K562 (cell line): Measurements from ENCODE around the gene UNC93B1. TPM values are rescaled to one million over a fixed set of nuclear protein-coding genes. Genes with fewer than 3 reads are reported as not detected.
A peak's percentile ranks its signal among the peaks of the same experiment; 100 is the strongest.

Experiments used
- ATAC-seq: fragments of 200-7000 bp; cut with Tn5 transposase; 3 replicates; pipeline ENCODE4 v1.9.1; 2020; ENCODE audit warnings: moderate library complexity
- BruUV-seq: library from RNA; stranded (reverse); fragments of 400-500 nt; replicated peaks from 2 replicates; lab custom pipeline; 2021; lab: Mats Ljungman, UMichigan
- CTCF ChIA-PET: fragments of 300-600 bp; formaldehyde crosslinking; extraction: SDS; loops from one replicate; lab custom pipeline; 2021; ENCODE audit warnings: low intra/inter-chr PET ratio; lab: Yijun Ruan, JAX
- POLR2A ChIA-PET: fragments of 300-600, 350-650 bp; sonication (Branson Sonifier 250); formaldehyde crosslinking; extraction: SDS; loops from one replicate; lab custom pipeline; 2021; ENCODE audit warnings: antibody characterized with exemption, inconsistent platforms; lab: Yijun Ruan, JAX
- DNase-seq, 4 experiments: peaks; one replicate each; pipeline versions ENCODE4 v3.0.0 to v3.0.0-alpha.2; 2011 to 2018; ENCODE audit warnings: low spot score in 3 of 4, mixed read lengths in 3 of 4; ENCODE audit errors: extremely low read depth in 1 of 4
- FAIRE-seq: peaks from 2 replicates; lab custom pipeline; 2011; peaks lifted over from hg19 to GRCh38; lab: Jason Lieb, UNC
- H2AFZ ChIP-seq: 2 replicates; pipeline ENCODE4 v1.6.0; 2011; ENCODE audit warnings: low read depth, low read length, control low read depth, inconsistent platforms
- H3K27ac ChIP-seq: fragments of 200-600 bp; 3 replicates; pipeline ENCODE4 v1.8.0; 2011; ENCODE audit warnings: low read depth, mild to moderate bottlenecking, control low read depth, inconsistent platforms, low read length, moderate library complexity, mixed read lengths; ENCODE audit errors: extremely low read depth
- H3K27me3 ChIP-seq, 2 experiments: fragments of 300-600 bp in 1 of 2; 2 replicates in 1 of 2; 3 replicates in 1 of 2; pipeline versions ENCODE4 v1.6.0 to v1.8.0; 2011; ENCODE audit warnings: inconsistent platforms in 2 of 2, low read length in 2 of 2, mild to moderate bottlenecking in 1 of 2, mixed read lengths in 1 of 2, moderate library complexity in 1 of 2; ENCODE audit not compliant: control insufficient read depth in 2 of 2, insufficient read depth in 2 of 2
- H3K36me3 ChIP-seq: fragments of 300-600 bp; 3 replicates; pipeline ENCODE4 v1.8.0; 2011; ENCODE audit warnings: mild to moderate bottlenecking, low read length, inconsistent platforms; ENCODE audit not compliant: control insufficient read depth, insufficient read depth
- H3K4me1 ChIP-seq, 2 experiments: fragments of 200-600 bp in 1 of 2; replicated peaks in 1 of 2; 2 replicates in 1 of 2; 3 replicates in 1 of 2; pipeline versions ENCODE4 v1.5.1 to v1.8.0; 2011; ENCODE audit warnings: inconsistent platforms in 2 of 2, low read length in 2 of 2, mild to moderate bottlenecking in 1 of 2, mixed read lengths in 1 of 2, moderate library complexity in 1 of 2; ENCODE audit not compliant: control insufficient read depth in 2 of 2, insufficient read depth in 2 of 2
- H3K4me2 ChIP-seq: 2 replicates; pipeline ENCODE4 v1.6.1; 2011; ENCODE audit warnings: low read length, control low read depth, inconsistent platforms, mixed read lengths; ENCODE audit not compliant: insufficient read depth
- H3K4me3 ChIP-seq: fragments of 200-600 bp; sonication (generic), shearing (Covaris generic); 2 replicates; pipeline ENCODE4 v1.5.1; 2016; ENCODE audit warnings: control low read depth, inconsistent platforms
- H3K79me2 ChIP-seq: fragments of 200-600 bp; 3 replicates; pipeline ENCODE4 v1.8.0; 2011; ENCODE audit warnings: low read length, inconsistent platforms; ENCODE audit not compliant: control insufficient read depth, insufficient read depth
- H3K9ac ChIP-seq, 2 experiments: 2 replicates each; pipeline versions ENCODE4 v1.6.0 to v1.6.1; 2011; ENCODE audit warnings: low read depth in 2 of 2, low read length in 2 of 2, control low read depth in 1 of 2, inconsistent platforms in 1 of 2, mild to moderate bottlenecking in 1 of 2, mixed read lengths in 1 of 2; ENCODE audit not compliant: insufficient read depth in 1 of 2
- H3K9me1 ChIP-seq: one replicate; pipeline ENCODE4 v1.6.0; 2011; ENCODE audit warnings: inconsistent platforms, mild to moderate bottlenecking, low read length, moderate library complexity; ENCODE audit not compliant: control insufficient read depth, insufficient read depth
- H3K9me3 ChIP-seq: replicated peaks from 2 replicates; pipeline ENCODE4 v1.5.1; 2011; ENCODE audit warnings: low read depth, low read length, inconsistent platforms; ENCODE audit not compliant: control insufficient read depth, insufficient read depth
- H4K20me1 ChIP-seq: replicated peaks from 2 replicates; pipeline ENCODE4 v1.6.1; 2011; ENCODE audit warnings: low read length, inconsistent platforms, mixed read lengths; ENCODE audit not compliant: control insufficient read depth, insufficient read depth
- CC2D1A ChIP-seq: fragments of 450-650 bp; IDR thresholded peaks from 2 replicates; pipeline ENCODE4 v1.6.1; 2017; ENCODE audit warnings: mild to moderate bottlenecking
- POLR2G ChIP-seq: fragments of 200-400 bp; formaldehyde crosslinking; IDR thresholded peaks from 2 replicates; pipeline ENCODE4 v1.6.1; 2017; ENCODE audit warnings: low read depth, mild to moderate bottlenecking, antibody characterized with exemption, low read length, moderate library complexity
- PURB ChIP-seq: sonication (generic); formaldehyde crosslinking; IDR thresholded peaks from 2 replicates; pipeline ENCODE4 v1.9.0; 2021; ENCODE audit warnings: low read depth, mild to moderate bottlenecking, missing genetic modification reagents
- WGBS: fragments of 100-300 bp; shearing (Covaris generic); methylation state at CpG from one replicate; pipeline ENCODE4 v1.1.6; 2016; ENCODE audit warnings: low coverage, mixed read lengths; ENCODE audit not compliant: insufficient coverage; ENCODE audit errors: missing lambda C conversion rate; 5-methylcytosine and 5-hydroxymethylcytosine counted together
- in situ Hi-C: fragments of 300-500 bp; cut with MboI; formaldehyde crosslinking; loops from 4 replicates; pipeline ENCODE4 v1.15.0; 2018; ENCODE audit warnings: inconsistent platforms, mixed read lengths
- intact Hi-C: fragments of 100-400 bp; cut with micrococcal nuclease; formaldehyde crosslinking; loops from 2 replicates; pipeline ENCODE4 v1.14.2; 2022
- polyA plus RNA-seq, 8 experiments: library from polyadenylated mRNA; depleted of rRNA in 4 of 8; stranded (reverse) in 5 of 8; unstranded in 3 of 8; fragments of >200 nt; fragmentation: Nextera tagmentation in 2 of 8; fragmentation: Illumina TruSeq in 1 of 8; extraction: Ambion mirVana in 2 of 8; extraction: Trizol in 1 of 8; gene quantifications; 2 replicates each; pipeline versions ENCODE4 v1.2.1 to v1.2.3, GENCODE V29; 2011 to 2014; ENCODE audit warnings: inconsistent platforms in 1 of 8, missing spikeins in 1 of 8
- total RNA-seq, 7 experiments: library from RNA; depleted of rRNA in 6 of 7; stranded (reverse); fragments of >200 nt in 6 of 7; fragmentation: Illumina TruSeq in 2 of 7; extraction: Trizol in 2 of 7; gene quantifications; 2 replicates each; pipeline versions ENCODE4 v1.2.1 to v1.2.3, GENCODE V29; 2011 to 2021; ENCODE audit warnings: low replicate concordance in 1 of 7

Gene UNC93B1
- total and polyA plus RNA-seq, 9 of the 15 experiments (the other 6 are each of a cell fraction or from before 2014, with no cell fraction given), result 0.10 to 13.6 (median 6.5) TPM

GRCh38 chr11:68048681-68049508 is 45.0 kb upstream of the UNC93B1 start:
- CTCF ChIA-PET, result interaction anchor here (0.6 kb wide), 1 partner anchor 248 kb away, joined by 3 read pairs; no protein-coding TSS in a partner anchor
- Histone ChIP-seq H3K9me1 (no peaks in the 10 kb centered on the region), H3K4me2 (no peak overlapping the region), H3K27me3 (no peaks in the 10 kb centered on the region), H3K9me3 (no peaks in the 10 kb centered on the region), H3K36me3 (peaks cover 94% of the 10 kb centered on the region; the same call in 2 of the 3 replicates), H3K4me3 (no peak overlapping the region), H3K27ac (no peak overlapping the region), H3K9ac (peak overlapping the region in 1 of 2 experiments; percentile 46; a peak in 1 of 4 replicates), H4K20me1 (peaks cover 4% of the 10 kb centered on the region; the same call in 1 of the 2 replicates), H2AFZ (no peak overlapping the region), H3K79me2 (no peaks in the 10 kb centered on the region), H3K4me1 (peaks cover 0 to 41% of the 10 kb centered on the region in 2 experiments; a peak in 2 of 5 replicates)
- in situ Hi-C loops (no loop called here), intact Hi-C loops (no loop called here)
- TF ChIP-seq PURB, result no peak
- peak; percentile 33 for TF ChIP-seq POLR2G
- no peak for TF ChIP-seq CC2D1A
- no peak for FAIRE-seq
- POLR2A ChIA-PET, result interaction anchor here (0.8 to 1.1 kb wide), 2 partner anchors 9 kb away, joined by 3 to 4 read pairs; no protein-coding TSS in a partner anchor
- DNase-seq, result no peak
- BruUV-seq, result no TSS peak
- no peak for ATAC-seq
- 88% methylated on average over 16 of the region's 35 CpGs for WGBS
